Ishikawa (cell line): ENCODE results near the gene INPP4B.

Experiments used
- CREB1 ChIP-seq: IDR thresholded peaks from 2 replicates; pipeline ENCODE4 v1.6.1; 2012; ENCODE audit warnings: low read depth
- EP300 ChIP-seq: IDR thresholded peaks from 2 replicates; pipeline ENCODE4 v1.6.1; 2012; ENCODE audit warnings: borderline replicate concordance
- TAF1 ChIP-seq: IDR thresholded peaks from 2 replicates; pipeline ENCODE4 v1.6.1; 2012; ENCODE audit warnings: low read depth, mild to moderate bottlenecking
- YY1 ChIP-seq: IDR thresholded peaks from 2 replicates; pipeline ENCODE4 v1.6.1; 2012; ENCODE audit warnings: low read depth

DNA sequence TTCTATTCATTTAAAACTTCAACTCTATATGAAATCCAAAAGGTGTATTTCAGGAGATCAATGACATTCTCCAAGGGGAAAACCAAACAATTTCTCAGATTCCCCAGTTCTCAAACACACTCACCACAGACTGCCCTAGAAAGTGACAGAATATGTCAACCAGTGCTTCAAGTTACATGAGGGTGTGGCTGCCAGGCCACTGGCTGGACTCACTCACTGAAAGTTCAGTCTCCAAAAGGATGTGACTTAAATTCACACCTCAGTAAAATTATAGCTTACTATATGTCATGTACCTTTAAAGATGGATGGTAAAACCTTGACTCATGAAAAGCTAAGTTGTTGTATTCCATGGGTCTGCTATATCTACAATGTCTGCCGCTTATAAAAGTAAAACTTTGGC is 7.3 kb downstream of the INPP4B start:
- TF ChIP-seq TAF1 = no peak
- no peak for TF ChIP-seq EP300
- TF ChIP-seq YY1 = no peak
- no peak for TF ChIP-seq CREB1
